Placental pericyte (primary cell): ENCODE results near the gene CRYM. TPM values are rescaled to one million over a fixed set of nuclear protein-coding genes. Genes with fewer than 3 reads are reported as not detected.

Source experiments
- total RNA-seq: library from RNA; depleted of rRNA; stranded (reverse); fragments of >200 nt; gene quantifications from 2 replicates; pipeline ENCODE4 v1.2.3, GENCODE V29; 2012

Gene CRYM
- 0.14 TPM in 1 of 2 replicates, not detected in the other for total RNA-seq

DNA sequence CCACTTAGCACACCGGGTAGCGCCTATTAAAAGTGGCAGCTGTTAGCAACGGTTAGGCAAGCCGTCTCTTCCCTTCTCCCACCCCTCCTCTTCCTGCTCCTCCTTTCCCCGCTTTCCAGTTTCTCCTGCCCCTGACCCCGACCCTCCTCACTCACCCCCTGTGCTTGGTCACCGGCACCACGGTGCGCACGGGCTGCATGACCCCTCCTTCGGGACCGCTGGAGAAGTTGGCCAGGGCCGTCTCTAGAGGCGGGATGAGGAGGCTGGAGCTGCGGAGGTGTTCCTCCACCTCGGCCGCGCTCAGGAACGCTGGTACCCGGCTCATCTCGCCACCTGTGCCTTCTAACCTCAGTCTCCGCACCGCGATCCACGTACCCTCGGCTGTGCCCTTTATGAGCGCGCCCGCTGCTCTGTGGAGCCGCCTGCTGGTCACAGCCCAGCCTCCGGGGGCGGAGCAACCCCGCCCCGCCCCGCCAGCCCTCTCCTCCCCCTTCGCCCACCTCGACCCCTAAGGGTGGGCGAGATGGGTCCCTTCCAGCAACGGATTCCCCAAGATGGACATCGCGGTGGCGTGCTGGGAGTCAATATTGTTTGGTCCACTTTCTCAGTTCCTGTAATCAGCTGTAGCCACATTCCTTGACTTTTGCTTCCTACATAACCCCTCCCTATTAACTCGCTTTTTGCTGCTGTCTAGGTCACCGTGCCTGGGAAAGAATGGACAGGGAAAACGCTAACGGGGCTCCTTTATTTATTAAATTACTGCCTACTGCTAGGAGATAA, at the start of gene CRYM:
CRYM (minus strand) TSS at position 364 of the 780 bp plus-strand sequence; CDS start at position 325, 39 bp downstream.

GRCh38 chr16:21233521-21234150, 44.5 kb downstream of the CRYM start, which contains the start of gene ANKS4B:
ANKS4B (plus strand) TSS chr16:21233699; CDS start chr16:21233738, 39 bp downstream.

GRCh38 chr16:21211486-21211885, 66.6 kb downstream of the CRYM start, which contains the start of gene ZP2:
ZP2 (minus strand) TSS chr16:21211574; CDS start chr16:21211547, 27 bp downstream.

Other genes starting within 250 kb of the CRYM start
- gene DNAH3, start 127.4 kb downstream of the CRYM start, total RNA-seq: under 0.01 and 0.14 TPM in 2 replicates
- 19.5 and 22.8 TPM in 2 replicates for gene LDAF1, start 119.6 kb downstream of the CRYM start, total RNA-seq
- gene ZP2, start 66.7 kb downstream of the CRYM start, total RNA-seq: not detected in 2 replicates
- not detected in 2 replicates for gene ANKS4B, start 44.6 kb downstream of the CRYM start, total RNA-seq